ENCODE results near the gene GNAI3.
A peak's percentile ranks its signal among the peaks of the same experiment; 100 is the strongest.

DNA sequence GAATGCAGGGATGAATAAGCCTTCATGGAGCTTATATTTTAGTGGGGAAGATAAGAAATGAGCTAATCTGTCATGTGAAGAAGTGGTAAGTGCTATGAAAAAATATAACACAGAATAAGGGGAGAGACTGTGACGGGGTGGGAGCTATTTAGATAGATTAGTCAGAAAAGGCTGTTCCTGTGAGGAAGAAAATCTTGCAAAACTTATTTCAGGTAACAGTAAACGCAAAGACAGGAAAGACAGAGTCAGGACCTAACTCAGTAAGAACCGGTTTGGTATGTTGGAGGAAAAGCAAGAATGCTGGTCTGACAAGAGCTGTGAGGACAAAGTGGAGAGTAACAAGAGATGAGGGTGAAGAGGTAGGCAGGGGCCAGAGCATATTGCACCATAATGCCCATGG is 22.0 kb downstream of the GNAI3 start:
- TF ChIP-seq POLR2A (IDR thresholded peaks at IDR 0.05), result peak in 1 of 2 donors; percentile 10
- TF ChIP-seq, protein P1, sequence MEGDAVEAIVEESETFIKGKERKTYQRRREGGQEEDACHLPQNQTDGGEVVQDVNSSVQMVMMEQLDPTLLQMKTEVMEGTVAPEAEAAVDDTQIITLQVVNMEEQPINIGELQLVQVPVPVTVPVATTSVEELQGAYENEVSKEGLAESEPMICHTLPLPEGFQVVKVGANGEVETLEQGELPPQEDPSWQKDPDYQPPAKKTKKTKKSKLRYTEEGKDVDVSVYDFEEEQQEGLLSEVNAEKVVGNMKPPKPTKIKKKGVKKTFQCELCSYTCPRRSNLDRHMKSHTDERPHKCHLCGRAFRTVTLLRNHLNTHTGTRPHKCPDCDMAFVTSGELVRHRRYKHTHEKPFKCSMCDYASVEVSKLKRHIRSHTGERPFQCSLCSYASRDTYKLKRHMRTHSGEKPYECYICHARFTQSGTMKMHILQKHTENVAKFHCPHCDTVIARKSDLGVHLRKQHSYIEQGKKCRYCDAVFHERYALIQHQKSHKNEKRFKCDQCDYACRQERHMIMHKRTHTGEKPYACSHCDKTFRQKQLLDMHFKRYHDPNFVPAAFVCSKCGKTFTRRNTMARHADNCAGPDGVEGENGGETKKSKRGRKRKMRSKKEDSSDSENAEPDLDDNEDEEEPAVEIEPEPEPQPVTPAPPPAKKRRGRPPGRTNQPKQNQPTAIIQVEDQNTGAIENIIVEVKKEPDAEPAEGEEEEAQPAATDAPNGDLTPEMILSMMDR (IDR thresholded peaks at IDR 0.05), result no peak

Measured in thyroid gland (tissue), 4 donors.